GM19455 (cell line): ENCODE measurements around the gene CRY1.
"Not testable (repeated sequence)": the region's sequence is repeated elsewhere in the genome, so short reads cannot be mapped to it uniquely, and the experiment has no call there.

Experiments used
- ATAC-seq: cut with Tn5 transposase; IDR thresholded peaks from one replicate; pipeline ENCODE4 v1.9.1; 2021; ENCODE audit not compliant: unreplicated experiment

CRY1 gene

GRCh38 chr12:107108995-107109508, 15.7 kb upstream of the CRY1 start:
- no peak for ATAC-seq

GRCh38 chr12:107108366-107108765, 15.0 kb upstream of the CRY1 start:
- not testable (repeated sequence) for ATAC-seq

GRCh38 chr12:107107381-107107780, 14.0 kb upstream of the CRY1 start:
- ATAC-seq, result no peak

- ATAC-seq, result no peak
These were observed 13.1 kb upstream of the CRY1 start for GRCh38 chr12:107106241-107107025.

GRCh38 chr12:107105410-107105703, 12.0 kb upstream of the CRY1 start:
- ATAC-seq, result no peak

- no peak for ATAC-seq
These were observed 10.2 kb upstream of the CRY1 start for GRCh38 chr12:107103516-107103915.

GRCh38 chr12:107103097-107103496, 9.7 kb upstream of the CRY1 start:
- ATAC-seq, result no peak

- ATAC-seq, result no peak
These were observed 8.9 kb upstream of the CRY1 start for GRCh38 chr12:107102294-107102693.

GRCh38 chr12:107101651-107102050, 8.3 kb upstream of the CRY1 start:
- no peak for ATAC-seq

GRCh38 chr12:107099917-107100316, 6.6 kb upstream of the CRY1 start:
- ATAC-seq, result no peak

- ATAC-seq, result no peak
These were observed 3.2 kb upstream of the CRY1 start for GRCh38 chr12:107096571-107096970.

- ATAC-seq, result no peak
These were observed 767 bp upstream of the CRY1 start for GRCh38 chr12:107094183-107094448.

- peak; percentile 38 for ATAC-seq
These were observed 506 bp downstream of the CRY1 start for GRCh38 chr12:107092669-107093416.

GRCh38 chr12:107091989-107092641, 1.2 kb downstream of the CRY1 start:
- no peak for ATAC-seq

GRCh38 chr12:107091381-107091780, 2.0 kb downstream of the CRY1 start:
- no peak for ATAC-seq

GRCh38 chr12:107090711-107091110, 2.6 kb downstream of the CRY1 start:
- ATAC-seq, result no peak

- no peak for ATAC-seq
These were observed 4.4 kb downstream of the CRY1 start for GRCh38 chr12:107088912-107089311.

GRCh38 chr12:107086314-107086713, 7.0 kb downstream of the CRY1 start:
- ATAC-seq, result no peak

GRCh38 chr12:107081778-107082177, 11.6 kb downstream of the CRY1 start:
- no peak for ATAC-seq

- no peak for ATAC-seq
These were observed 13.1 kb downstream of the CRY1 start for GRCh38 chr12:107080299-107080698.

- ATAC-seq, result no peak
These were observed 14.0 kb downstream of the CRY1 start for GRCh38 chr12:107079172-107080011.
